Osteoblast (primary cell): Measurements from ENCODE around the gene CAMK2B. TPM values are rescaled to one million over a fixed set of nuclear protein-coding genes. Genes with fewer than 3 reads are reported as not detected.

ENCODE experiments used
- DNase-seq: peaks from one replicate; pipeline ENCODE4 v3.0.0; 2011; ENCODE audit warnings: low spot score, mixed read lengths; ENCODE audit not compliant: insufficient read length; ENCODE audit errors: missing footprints
- H2AFZ ChIP-seq: 2 replicates; pipeline ENCODE4 v1.6.0; 2011; ENCODE audit warnings: mild to moderate bottlenecking, low read length
- H3K27ac ChIP-seq: 2 replicates; pipeline ENCODE4 v1.5.1; 2011; ENCODE audit warnings: mild to moderate bottlenecking, low read depth, low read length, moderate library complexity
- H3K27me3 ChIP-seq: 2 replicates; pipeline ENCODE4 v1.6.0; 2012; ENCODE audit warnings: mild to moderate bottlenecking, control low read depth, inconsistent platforms, low read length, moderate library complexity; ENCODE audit not compliant: insufficient read depth
- H3K36me3 ChIP-seq: 2 replicates; pipeline ENCODE4 v1.5.1; 2011; ENCODE audit warnings: mild to moderate bottlenecking, low read length, control low read depth, moderate library complexity; ENCODE audit not compliant: insufficient read depth
- H3K4me1 ChIP-seq: 2 replicates; pipeline ENCODE4 v1.5.1; 2011; ENCODE audit warnings: mild to moderate bottlenecking, low read length, control low read depth, moderate library complexity; ENCODE audit not compliant: insufficient read depth
- H3K4me2 ChIP-seq: 2 replicates; pipeline ENCODE4 v1.6.0; 2011; ENCODE audit warnings: mild to moderate bottlenecking, low read length; ENCODE audit not compliant: insufficient read depth
- H3K4me3 ChIP-seq: fragments of 200-600 bp; sonication (generic); 3 replicates; pipeline ENCODE4 v1.5.1; 2012; ENCODE audit warnings: mild to moderate bottlenecking, low read length, inconsistent platforms; ENCODE audit not compliant: insufficient read depth
- H3K79me2 ChIP-seq: 2 replicates; pipeline ENCODE4 v1.6.0; 2012; ENCODE audit warnings: mild to moderate bottlenecking, low read length, control low read depth, inconsistent platforms; ENCODE audit not compliant: insufficient read depth
- H3K9me3 ChIP-seq: 2 replicates; pipeline ENCODE4 v1.5.1; 2011; ENCODE audit warnings: low read depth, low read length, control low read depth
- H4K20me1 ChIP-seq: 2 replicates; pipeline ENCODE4 v1.6.0; 2012; ENCODE audit warnings: mild to moderate bottlenecking, low read length, control low read depth; ENCODE audit not compliant: insufficient read depth
- CTCF ChIP-seq: IDR thresholded peaks from 2 replicates; pipeline ENCODE4 v1.5.1; 2011; ENCODE audit warnings: mild to moderate bottlenecking, low read depth, low read length, moderate library complexity; ENCODE audit errors: extremely low read depth
- total RNA-seq: library from RNA; depleted of rRNA; stranded (reverse); fragments of >200 nt; gene quantifications from 2 replicates; pipeline ENCODE4 v1.2.3, GENCODE V29; 2012

Gene CAMK2B
- total RNA-seq, 1 donor = not detected

DNA sequence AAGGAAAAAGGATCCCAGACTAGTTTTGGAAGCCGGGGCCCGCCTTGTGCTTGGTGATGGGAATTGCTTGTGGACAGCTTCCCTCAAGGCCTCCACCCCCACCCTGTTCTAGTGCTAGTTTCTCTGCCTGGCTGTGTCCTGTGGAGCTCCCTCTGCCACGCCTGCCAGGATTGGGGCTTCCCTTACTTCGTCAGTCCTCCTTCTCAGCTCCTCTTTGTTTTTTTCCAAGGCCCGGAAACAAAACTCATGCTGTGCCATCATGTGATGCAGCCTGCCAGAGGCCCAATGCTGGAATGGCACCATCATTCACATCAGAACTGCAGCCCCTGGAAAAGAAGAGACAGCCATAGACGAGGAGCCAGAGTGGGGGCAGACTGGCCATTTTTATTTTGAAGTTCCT, 113.4 kb downstream of the CAMK2B start:
- Histone ChIP-seq H3K4me3 (no peak overlapping the region), H3K27ac (no peak overlapping the region), H3K4me2 (no peak overlapping the region), H3K27me3 (no peaks in the 10 kb centered on the region), H3K4me1 (no peaks in the 10 kb centered on the region), H4K20me1 (peaks cover 8% of the 10 kb centered on the region), H2AFZ (no peak overlapping the region), H3K79me2 (peaks cover 7% of the 10 kb centered on the region), H3K9me3 (no peaks in the 10 kb centered on the region), H3K36me3 (peaks cover 64% of the 10 kb centered on the region)
- TF ChIP-seq CTCF = no peak
- no peak for DNase-seq

GRCh38 chr7:44211126-44211675, 114.2 kb downstream of the CAMK2B start:
- Histone ChIP-seq H3K4me2 (no peak overlapping the region), H3K27me3 (no peaks in the 10 kb centered on the region), H3K79me2 (peaks cover 13% of the 10 kb centered on the region), H3K9me3 (no peaks in the 10 kb centered on the region), H3K4me3 (no peak overlapping the region), H3K36me3 (peaks cover 72% of the 10 kb centered on the region), H2AFZ (no peak overlapping the region), H3K27ac (no peak overlapping the region), H4K20me1 (peaks cover 12% of the 10 kb centered on the region), H3K4me1 (no peaks in the 10 kb centered on the region)
- no peak for TF ChIP-seq CTCF
- DNase-seq = no peak

- Histone ChIP-seq H3K4me3 (no peak overlapping the region), H3K4me1 (no peaks in the 10 kb centered on the region), H3K27me3 (no peaks in the 10 kb centered on the region), H2AFZ (no peak overlapping the region), H3K9me3 (no peaks in the 10 kb centered on the region), H3K4me2 (no peak overlapping the region), H3K36me3 (peaks cover 83% of the 10 kb centered on the region), H3K79me2 (peaks cover 24% of the 10 kb centered on the region), H3K27ac (no peak overlapping the region), H4K20me1 (peaks cover 21% of the 10 kb centered on the region)
- no peak for TF ChIP-seq CTCF
- no peak for DNase-seq
These were observed 115.3 kb downstream of the CAMK2B start for GRCh38 chr7:44210107-44210506.

DNA sequence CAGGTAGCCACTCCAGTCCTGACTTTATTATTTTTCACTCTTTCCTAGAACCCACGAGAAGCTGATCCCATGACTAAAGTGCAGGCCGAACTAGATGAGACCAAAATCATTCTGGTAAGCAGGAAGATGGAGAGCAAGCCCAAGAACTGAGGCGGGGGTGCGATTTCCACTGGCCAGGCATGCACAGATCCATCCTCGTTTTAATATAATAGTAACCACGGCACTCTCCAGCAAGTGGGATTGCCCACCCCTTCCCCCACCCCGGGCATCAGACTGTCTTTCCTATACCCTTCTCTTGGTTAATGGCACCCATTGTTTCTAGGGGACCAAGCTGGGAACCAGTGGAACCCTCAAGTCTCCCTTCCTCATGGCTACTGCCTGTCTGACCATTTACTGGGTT, 117.3 kb downstream of the CAMK2B start:
- H4K20me1 ChIP-seq = peaks cover 33% of the 10 kb centered on the region
- no peaks in the 10 kb centered on the region for H3K4me1 ChIP-seq
- H3K79me2 ChIP-seq = peaks cover 44% of the 10 kb centered on the region
- no peaks in the 10 kb centered on the region for H3K27me3 ChIP-seq
- H2AFZ ChIP-seq = no peak overlapping the region
- DNase-seq = peak; percentile 26
- no peak overlapping the region for H3K4me3 ChIP-seq
- H3K27ac ChIP-seq = no peak overlapping the region
- no peak overlapping the region for H3K4me2 ChIP-seq
- no peaks in the 10 kb centered on the region for H3K9me3 ChIP-seq
- H3K36me3 ChIP-seq = peaks cover 84% of the 10 kb centered on the region
- TF ChIP-seq CTCF = no peak
